Measurements from ENCODE around the gene ANKRD42. TPM values are rescaled to one million over a fixed set of nuclear protein-coding genes. Genes with fewer than 3 reads are reported as not detected.

The ANKRD42 gene
- total and polyA plus RNA-seq, 2 experiments from 2014 or later, result 5.3 to 5.7 TPM

DNA sequence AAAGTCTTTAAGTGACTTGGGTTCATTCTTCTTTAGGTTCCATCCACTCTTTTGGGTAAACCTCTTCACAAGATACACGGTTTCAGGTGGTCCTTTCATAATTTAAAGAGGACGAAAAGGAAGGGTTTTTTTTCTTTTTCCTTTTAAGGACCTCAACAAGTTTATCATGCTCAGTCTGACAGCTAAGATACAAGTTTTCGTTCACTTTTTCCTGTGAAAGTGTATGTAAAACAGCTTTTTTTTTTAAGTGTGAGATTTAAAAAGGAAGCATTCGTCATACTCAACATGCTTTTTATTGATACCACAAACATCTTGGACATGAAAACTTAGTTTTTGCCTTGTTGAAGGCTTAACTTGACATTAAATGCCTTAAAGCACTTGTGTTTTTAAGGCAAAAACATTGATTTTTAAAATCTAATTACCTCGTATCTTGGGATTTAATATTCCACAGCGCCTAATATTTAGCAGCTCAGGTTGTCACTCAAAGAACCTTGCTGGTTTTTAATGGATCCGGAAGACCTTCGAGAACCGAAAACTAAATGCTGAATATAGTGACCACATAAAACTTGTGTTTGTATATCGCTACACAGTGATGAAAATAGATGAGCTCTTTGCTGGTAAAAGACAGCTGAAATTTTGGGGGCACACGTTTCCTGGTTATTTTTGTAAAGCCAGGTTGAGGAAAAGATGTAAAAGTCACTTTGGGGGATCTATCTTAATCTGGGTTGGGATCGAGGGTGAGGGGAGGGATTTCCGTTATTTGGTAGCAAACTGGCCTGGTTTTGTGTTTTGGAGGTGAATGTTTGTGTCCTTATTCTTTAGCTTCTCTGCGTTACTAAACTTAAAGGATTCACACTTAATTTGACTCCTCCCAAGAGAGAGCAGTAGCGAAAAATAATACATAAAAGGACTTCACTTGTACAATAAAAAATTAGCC is 34.3 kb upstream of the ANKRD42 start:
- H2AFZ ChIP-seq, result no peak overlapping the region
- peaks cover 23% of the 10 kb centered on the region for H3K4me1 Mint-ChIP-seq
- TF ChIP-seq NANOG (IDR thresholded peaks at IDR 0.05; ENCODE audit: borderline replicate concordance), result no peak
- TF ChIP-seq, protein P1, sequence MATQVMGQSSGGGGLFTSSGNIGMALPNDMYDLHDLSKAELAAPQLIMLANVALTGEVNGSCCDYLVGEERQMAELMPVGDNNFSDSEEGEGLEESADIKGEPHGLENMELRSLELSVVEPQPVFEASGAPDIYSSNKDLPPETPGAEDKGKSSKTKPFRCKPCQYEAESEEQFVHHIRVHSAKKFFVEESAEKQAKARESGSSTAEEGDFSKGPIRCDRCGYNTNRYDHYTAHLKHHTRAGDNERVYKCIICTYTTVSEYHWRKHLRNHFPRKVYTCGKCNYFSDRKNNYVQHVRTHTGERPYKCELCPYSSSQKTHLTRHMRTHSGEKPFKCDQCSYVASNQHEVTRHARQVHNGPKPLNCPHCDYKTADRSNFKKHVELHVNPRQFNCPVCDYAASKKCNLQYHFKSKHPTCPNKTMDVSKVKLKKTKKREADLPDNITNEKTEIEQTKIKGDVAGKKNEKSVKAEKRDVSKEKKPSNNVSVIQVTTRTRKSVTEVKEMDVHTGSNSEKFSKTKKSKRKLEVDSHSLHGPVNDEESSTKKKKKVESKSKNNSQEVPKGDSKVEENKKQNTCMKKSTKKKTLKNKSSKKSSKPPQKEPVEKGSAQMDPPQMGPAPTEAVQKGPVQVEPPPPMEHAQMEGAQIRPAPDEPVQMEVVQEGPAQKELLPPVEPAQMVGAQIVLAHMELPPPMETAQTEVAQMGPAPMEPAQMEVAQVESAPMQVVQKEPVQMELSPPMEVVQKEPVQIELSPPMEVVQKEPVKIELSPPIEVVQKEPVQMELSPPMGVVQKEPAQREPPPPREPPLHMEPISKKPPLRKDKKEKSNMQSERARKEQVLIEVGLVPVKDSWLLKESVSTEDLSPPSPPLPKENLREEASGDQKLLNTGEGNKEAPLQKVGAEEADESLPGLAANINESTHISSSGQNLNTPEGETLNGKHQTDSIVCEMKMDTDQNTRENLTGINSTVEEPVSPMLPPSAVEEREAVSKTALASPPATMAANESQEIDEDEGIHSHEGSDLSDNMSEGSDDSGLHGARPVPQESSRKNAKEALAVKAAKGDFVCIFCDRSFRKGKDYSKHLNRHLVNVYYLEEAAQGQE (IDR thresholded peaks at IDR 0.05; ENCODE audit: unreplicated experiment), result no peak
- no peak for TF ChIP-seq JUNB (IDR thresholded peaks at IDR 0.05; ENCODE audit: unreplicated experiment)
- no peak for TF ChIP-seq EZH2phosphoT487 (IDR thresholded peaks at IDR 0.05; ENCODE audit: unreplicated experiment)
- TF ChIP-seq ZNF114 (CRISPR knock-in tag; IDR thresholded peaks at IDR 0.05), result no peak
- TF ChIP-seq, protein P2, sequence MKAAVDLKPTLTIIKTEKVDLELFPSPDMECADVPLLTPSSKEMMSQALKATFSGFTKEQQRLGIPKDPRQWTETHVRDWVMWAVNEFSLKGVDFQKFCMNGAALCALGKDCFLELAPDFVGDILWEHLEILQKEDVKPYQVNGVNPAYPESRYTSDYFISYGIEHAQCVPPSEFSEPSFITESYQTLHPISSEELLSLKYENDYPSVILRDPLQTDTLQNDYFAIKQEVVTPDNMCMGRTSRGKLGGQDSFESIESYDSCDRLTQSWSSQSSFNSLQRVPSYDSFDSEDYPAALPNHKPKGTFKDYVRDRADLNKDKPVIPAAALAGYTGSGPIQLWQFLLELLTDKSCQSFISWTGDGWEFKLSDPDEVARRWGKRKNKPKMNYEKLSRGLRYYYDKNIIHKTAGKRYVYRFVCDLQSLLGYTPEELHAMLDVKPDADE (IDR thresholded peaks at IDR 0.05), result no peak
- no peak for TF ChIP-seq EZH2 (IDR thresholded peaks at IDR 0.05; ENCODE audit: low read depth, unreplicated experiment)
- no peak for TF ChIP-seq STAT1 (IDR thresholded peaks at IDR 0.05; ENCODE audit: unreplicated experiment)
- TF ChIP-seq, protein P3, sequence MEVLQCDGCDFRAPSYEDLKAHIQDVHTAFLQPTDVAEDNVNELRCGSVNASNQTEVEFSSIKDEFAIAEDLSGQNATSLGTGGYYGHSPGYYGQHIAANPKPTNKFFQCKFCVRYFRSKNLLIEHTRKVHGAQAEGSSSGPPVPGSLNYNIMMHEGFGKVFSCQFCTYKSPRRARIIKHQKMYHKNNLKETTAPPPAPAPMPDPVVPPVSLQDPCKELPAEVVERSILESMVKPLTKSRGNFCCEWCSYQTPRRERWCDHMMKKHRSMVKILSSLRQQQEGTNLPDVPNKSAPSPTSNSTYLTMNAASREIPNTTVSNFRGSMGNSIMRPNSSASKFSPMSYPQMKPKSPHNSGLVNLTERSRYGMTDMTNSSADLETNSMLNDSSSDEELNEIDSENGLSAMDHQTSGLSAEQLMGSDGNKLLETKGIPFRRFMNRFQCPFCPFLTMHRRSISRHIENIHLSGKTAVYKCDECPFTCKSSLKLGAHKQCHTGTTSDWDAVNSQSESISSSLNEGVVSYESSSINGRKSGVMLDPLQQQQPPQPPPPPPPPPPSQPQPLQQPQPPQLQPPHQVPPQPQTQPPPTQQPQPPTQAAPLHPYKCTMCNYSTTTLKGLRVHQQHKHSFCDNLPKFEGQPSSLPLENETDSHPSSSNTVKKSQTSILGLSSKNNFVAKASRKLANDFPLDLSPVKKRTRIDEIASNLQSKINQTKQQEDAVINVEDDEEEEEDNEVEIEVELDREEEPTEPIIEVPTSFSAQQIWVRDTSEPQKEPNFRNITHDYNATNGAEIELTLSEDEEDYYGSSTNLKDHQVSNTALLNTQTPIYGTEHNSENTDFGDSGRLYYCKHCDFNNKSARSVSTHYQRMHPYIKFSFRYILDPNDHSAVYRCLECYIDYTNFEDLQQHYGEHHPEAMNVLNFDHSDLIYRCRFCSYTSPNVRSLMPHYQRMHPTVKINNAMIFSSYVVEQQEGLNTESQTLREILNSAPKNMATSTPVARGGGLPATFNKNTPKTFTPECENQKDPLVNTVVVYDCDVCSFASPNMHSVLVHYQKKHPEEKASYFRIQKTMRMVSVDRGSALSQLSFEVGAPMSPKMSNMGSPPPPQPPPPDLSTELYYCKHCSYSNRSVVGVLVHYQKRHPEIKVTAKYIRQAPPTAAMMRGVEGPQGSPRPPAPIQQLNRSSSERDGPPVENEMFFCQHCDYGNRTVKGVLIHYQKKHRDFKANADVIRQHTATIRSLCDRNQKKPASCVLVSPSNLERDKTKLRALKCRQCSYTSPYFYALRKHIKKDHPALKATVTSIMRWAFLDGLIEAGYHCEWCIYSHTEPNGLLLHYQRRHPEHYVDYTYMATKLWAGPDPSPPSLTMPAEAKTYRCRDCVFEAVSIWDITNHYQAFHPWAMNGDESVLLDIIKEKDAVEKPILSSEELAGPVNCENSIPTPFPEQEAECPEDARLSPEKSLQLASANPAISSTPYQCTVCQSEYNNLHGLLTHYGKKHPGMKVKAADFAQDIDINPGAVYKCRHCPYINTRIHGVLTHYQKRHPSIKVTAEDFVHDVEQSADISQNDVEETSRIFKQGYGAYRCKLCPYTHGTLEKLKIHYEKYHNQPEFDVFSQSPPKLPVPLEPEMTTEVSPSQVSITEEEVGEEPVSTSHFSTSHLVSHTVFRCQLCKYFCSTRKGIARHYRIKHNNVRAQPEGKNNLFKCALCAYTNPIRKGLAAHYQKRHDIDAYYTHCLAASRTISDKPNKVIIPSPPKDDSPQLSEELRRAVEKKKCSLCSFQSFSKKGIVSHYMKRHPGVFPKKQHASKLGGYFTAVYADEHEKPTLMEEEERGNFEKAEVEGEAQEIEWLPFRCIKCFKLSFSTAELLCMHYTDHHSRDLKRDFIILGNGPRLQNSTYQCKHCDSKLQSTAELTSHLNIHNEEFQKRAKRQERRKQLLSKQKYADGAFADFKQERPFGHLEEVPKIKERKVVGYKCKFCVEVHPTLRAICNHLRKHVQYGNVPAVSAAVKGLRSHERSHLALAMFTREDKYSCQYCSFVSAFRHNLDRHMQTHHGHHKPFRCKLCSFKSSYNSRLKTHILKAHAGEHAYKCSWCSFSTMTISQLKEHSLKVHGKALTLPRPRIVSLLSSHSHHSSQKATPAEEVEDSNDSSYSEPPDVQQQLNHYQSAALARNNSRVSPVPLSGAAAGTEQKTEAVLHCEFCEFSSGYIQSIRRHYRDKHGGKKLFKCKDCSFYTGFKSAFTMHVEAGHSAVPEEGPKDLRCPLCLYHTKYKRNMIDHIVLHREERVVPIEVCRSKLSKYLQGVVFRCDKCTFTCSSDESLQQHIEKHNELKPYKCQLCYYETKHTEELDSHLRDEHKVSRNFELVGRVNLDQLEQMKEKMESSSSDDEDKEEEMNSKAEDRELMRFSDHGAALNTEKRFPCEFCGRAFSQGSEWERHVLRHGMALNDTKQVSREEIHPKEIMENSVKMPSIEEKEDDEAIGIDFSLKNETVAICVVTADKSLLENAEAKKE (CRISPR knock-in tag; IDR thresholded peaks at IDR 0.05), result no peak
- TF ChIP-seq POLR2AphosphoS5 (IDR thresholded peaks at IDR 0.05; ENCODE audit: low read depth), result no peak
- TF ChIP-seq ZNF331 (CRISPR knock-in tag; IDR thresholded peaks at IDR 0.05; ENCODE audit: low read depth), result no peak
- peak overlapping the region; percentile 95 for H3K4me2 ChIP-seq
- H4K20me1 ChIP-seq (replicated peaks; ENCODE audit: insufficient read depth), result peaks cover 24% of the 10 kb centered on the region
- no peak for ATAC-seq
- peaks cover 53% of the 10 kb centered on the region for H3K36me3 Mint-ChIP-seq (ENCODE audit: low read depth)
- H3K9me3 Mint-ChIP-seq, result no peaks in the 10 kb centered on the region
- H3K27ac ChIP-seq (ENCODE audit: low read depth), result no peak overlapping the region
- H3K9me2 ChIP-seq (ENCODE audit: insufficient read depth), result no peaks in the 10 kb centered on the region
- DNase-seq (ENCODE audit: low spot score), result no peak
- peaks cover 8% of the 10 kb centered on the region for H3K27me3 Mint-ChIP-seq (ENCODE audit: insufficient read depth, low read depth, poor library complexity)
- 0 out of 2 replicates have a peak, but pooled peaks cover 5% of the 10 kb centered on the region for H3K36me3 ChIP-seq (ENCODE audit: insufficient read depth)
- H3K4me1 ChIP-seq (ENCODE audit: insufficient read depth), result peaks cover 8% of the 10 kb centered on the region
- H3K4me3 Mint-ChIP-seq, result peak overlapping the region; percentile 100
- H3K79me2 ChIP-seq (replicated peaks; ENCODE audit: insufficient read depth), result peaks cover 73% of the 10 kb centered on the region
- no peaks in the 10 kb centered on the region for H3F3A ChIP-seq (replicated peaks; ENCODE audit: low read depth)
- H3K4me3 ChIP-seq, result peak overlapping the region; percentile 92
- H3K27me3 ChIP-seq (ENCODE audit: insufficient read depth), result no peaks in the 10 kb centered on the region
- no peak overlapping the region for H3K27ac Mint-ChIP-seq

All from GM23338 (cell line).